Measurements from ENCODE around the gene RAD51B.

- TF ChIP-seq CTCF (IDR thresholded peaks at IDR 0.05; ENCODE audit: poor library complexity) (no peak), EZH2 (IDR thresholded peaks at IDR 0.05; ENCODE audit: borderline replicate concordance) (no peak), EZH2phosphoT487 (IDR thresholded peaks at IDR 0.05; ENCODE audit: low read depth, severe bottlenecking, unreplicated experiment) (no peak)
Measured at GRCh38 chr14:68279437-68279720, 459.8 kb downstream of the RAD51B start.

Measured in hepatocyte (in vitro differentiated cells).